ENCODE data around the gene TAF13.

TAF13 gene

GRCh38 chr1:109075531-109076490 lies at the start of gene TAF13:
Gene TAF13 (minus strand): TSS chr1:109076003. CDS start chr1:109075947, 56 bp downstream.
- DNase-seq: peak; percentile 92

- no peak for DNase-seq
Measured at GRCh38 chr1:109120356-109120755, 44.6 kb upstream of the TAF13 start.

- no peak for DNase-seq
Measured at GRCh38 chr1:109118089-109118488, 42.3 kb upstream of the TAF13 start.

DNA sequence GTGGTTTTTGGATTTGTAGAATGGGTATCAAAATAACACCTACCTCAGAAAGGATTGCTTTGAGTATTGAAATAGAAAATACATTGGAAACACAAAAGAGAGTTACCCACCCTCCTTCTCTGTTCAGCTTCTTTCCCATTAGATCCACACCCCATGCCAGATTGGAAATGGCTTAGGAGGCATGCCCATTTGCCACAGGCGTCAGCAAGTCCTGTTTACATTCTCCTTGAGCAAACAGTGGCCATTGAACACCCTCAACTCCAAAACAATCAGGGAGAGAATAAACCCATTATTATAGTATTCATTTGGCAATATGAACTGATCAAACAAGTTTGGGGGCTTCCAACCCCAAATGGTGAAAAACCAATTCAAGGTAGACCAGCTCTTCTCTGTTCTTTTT lies 40.5 kb upstream of the TAF13 start:
- DNase-seq: peak; percentile 38

DNA sequence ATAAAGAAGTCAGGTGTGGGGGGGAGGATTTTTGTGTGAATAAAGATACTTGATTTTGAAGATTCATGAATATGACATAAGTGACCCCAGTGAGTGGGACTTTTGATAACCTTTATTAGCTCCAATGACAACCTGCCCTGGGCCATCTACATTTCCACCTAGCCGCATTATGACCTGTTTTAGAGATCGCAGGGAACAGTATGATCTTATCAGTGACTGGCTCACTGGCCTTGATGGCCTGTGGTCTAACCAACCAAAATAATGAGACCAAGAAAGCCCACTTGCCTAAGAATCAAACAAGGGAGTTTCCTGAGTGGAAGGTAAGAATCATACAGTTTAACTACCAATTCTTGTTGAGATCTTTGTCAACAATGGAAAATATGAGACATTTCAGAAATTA lies 39.9 kb upstream of the TAF13 start:
- no peak for DNase-seq

GRCh38 chr1:109114342-109114674 lies 38.5 kb upstream of the TAF13 start:
- DNase-seq: peak; percentile 64

DNA sequence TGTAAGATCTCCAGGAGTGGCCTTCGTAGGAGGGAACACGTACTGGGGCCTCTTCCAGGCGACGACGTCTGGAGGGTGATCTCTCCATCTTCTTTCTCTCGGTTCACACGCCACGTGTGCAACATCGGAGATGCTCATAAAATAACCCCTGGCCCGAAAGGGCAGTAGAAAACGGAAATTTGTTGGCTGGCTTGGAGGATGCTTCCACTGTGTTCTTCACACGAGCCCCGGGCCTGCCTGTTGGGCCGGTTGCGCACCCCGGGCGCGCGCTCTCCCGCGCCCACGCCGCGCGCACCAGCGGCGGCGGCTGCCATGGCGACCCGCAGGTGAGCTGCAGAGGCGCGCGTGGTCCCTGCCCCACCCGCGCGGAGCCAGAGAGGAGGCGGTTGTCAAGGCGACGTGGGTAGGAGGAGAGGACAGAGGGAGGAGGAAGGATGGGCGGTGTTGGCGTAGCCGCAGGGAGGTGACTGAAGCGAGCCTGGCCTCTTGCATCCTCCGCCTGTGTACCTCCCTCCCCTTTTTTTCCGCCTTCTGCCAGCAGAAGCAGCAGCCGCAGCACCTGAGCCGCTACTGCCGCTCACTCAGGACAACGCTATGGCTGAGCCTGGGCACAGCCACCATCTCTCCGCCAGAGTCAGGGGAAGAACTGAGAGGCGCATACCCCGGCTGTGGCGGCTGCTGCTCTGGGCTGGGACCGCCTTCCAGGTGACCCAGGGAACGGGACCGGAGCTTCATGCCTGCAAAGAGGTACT lies 38.0 kb upstream of the TAF13 start, which contains the start of gene ELAPOR1:
Gene ELAPOR1 (plus strand): TSS at position 526 of the 752 bp plus-strand sequence. CDS start 69 bp downstream, at position 595.
- DNase-seq: peak; percentile 67

GRCh38 chr1:109112652-109113285 lies 37.0 kb upstream of the TAF13 start:
- peak; percentile 95 for DNase-seq

- peak; percentile 22 for DNase-seq
Measured at GRCh38 chr1:109112056-109112651, 36.4 kb upstream of the TAF13 start.

- DNase-seq: no peak
Measured at GRCh38 chr1:109111386-109112055, 35.7 kb upstream of the TAF13 start.

DNA sequence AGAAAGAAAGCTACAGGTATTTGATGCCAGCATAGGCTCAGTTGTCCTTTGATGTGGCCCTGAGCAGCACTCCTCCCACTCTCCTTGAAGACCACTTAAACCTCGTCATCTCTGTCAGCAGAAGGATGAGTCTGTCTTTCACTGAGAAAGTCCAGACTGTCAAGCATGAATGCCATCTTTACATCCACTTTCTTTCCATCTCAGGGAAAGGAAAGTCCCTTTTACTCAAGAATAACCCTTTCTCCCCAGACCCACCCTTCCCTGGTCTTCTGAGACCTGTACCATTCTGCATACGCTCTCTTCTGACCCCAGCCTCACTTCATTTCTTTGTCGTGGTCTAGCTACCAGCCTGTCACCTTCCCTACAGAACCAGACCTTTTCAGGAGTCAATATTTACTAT lies 34.1 kb upstream of the TAF13 start:
- DNase-seq: no peak

- DNase-seq: no peak
Measured at GRCh38 chr1:109107785-109108184, 32.0 kb upstream of the TAF13 start.

- DNase-seq: no peak
Measured at GRCh38 chr1:109105881-109106280, 30.1 kb upstream of the TAF13 start.

GRCh38 chr1:109104364-109105151 lies 28.8 kb upstream of the TAF13 start:
- DNase-seq: no peak

GRCh38 chr1:109099938-109100773 lies 24.4 kb upstream of the TAF13 start:
- DNase-seq: peak; percentile 93

GRCh38 chr1:109096120-109096519 lies 20.3 kb upstream of the TAF13 start:
- DNase-seq: no peak

- no peak for DNase-seq
Measured at GRCh38 chr1:109095631-109096030, 19.8 kb upstream of the TAF13 start.

DNA sequence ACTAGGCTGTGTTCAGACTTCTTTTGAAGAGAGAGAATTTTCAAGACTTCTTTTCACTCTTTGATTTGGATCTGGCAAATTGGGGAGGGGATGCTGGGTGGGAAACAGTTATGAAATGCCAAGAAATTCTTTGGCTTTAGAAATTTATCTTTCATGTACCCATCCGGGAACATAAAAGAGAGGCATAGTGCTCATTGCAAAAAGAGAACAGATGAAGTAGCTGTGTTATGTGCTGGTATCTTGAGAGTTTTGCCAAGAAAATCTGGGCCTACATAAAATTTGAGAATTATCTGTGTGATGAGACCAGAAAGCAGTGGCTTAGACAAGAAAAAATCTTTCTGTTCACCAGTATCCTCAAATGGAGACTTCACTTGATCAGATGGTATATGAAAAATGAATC lies 19.1 kb upstream of the TAF13 start:
- DNase-seq: no peak

- no peak for DNase-seq
Measured at GRCh38 chr1:109094377-109094803, 18.6 kb upstream of the TAF13 start.

GRCh38 chr1:109091839-109092193 lies 16.0 kb upstream of the TAF13 start:
- no peak for DNase-seq

Measured in NCI-H510A treated with DMSO at 0.1 percent for 48 hours (cell line).